SIG-M5 (cell line): ENCODE results near the gene ACTL8.

Source experiments
- DNase-seq: peaks from one replicate; lab custom pipeline; 2025; lab: John Stamatoyannopoulos, UW

Gene ACTL8

DNA sequence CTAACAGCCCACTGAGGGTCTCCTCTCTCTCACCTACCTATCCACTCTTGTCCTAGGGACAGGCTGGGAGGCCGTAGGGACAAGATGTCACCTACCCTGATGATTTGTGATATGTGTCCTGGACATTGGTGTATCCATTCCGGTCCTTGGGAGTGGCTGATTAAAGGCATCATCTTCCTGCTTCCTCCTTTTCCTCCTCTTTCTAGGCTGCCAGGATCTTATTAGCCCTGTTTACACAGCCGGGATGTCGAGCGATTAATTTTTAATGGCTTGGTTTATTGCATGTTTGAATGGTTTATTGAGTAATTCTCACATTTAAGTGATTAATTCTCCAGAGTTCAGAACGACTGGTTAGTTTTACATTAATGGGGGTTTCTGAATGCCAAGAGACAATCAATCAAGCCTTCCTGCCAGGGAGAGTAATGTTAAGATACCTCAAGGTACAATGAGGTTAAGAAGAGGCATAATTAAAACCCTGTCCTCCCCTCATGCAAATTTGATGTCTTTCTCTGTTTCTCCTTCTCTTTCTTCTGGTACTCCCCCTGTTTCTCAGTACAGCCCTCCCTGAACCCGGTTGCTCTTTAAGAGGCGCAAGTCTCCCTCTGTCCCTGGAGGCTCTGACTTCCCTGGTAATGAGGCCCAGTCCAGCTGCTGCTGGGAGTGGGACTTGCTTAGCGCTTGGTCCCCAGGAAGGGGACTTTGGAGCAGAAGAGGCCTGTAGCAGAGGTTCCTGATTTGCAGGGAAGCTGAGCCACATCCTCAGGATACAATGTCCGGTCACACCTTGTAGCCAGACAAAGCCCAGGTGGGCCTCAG lies 50.9 kb downstream of the ACTL8 start:
- no peak for DNase-seq

- DNase-seq = no peak
Observed at GRCh38 chr1:17808816-17809215, 53.7 kb downstream of the ACTL8 start.

GRCh38 chr1:17810668-17811067 lies 55.5 kb downstream of the ACTL8 start:
- no peak for DNase-seq

DNA sequence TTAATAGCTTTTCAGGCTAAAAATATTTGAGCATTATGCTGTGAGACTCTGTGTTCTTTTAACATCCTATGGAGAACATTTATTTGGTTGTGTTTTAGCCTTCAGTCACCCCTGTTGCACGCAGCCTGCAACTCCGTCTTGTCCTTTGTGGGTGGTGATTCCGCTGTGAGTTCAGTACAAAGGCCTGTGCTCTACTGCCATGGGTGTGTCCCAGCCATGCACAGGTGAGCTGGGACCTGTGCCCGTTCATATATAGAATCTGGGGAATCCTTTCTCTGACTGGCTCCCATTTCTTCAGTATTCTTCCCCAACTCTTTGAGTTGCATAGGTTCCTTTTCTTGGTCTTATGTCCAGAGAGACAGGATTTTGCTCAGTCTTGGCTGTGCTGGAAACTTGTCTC lies 61.4 kb downstream of the ACTL8 start:
- DNase-seq = no peak

DNA sequence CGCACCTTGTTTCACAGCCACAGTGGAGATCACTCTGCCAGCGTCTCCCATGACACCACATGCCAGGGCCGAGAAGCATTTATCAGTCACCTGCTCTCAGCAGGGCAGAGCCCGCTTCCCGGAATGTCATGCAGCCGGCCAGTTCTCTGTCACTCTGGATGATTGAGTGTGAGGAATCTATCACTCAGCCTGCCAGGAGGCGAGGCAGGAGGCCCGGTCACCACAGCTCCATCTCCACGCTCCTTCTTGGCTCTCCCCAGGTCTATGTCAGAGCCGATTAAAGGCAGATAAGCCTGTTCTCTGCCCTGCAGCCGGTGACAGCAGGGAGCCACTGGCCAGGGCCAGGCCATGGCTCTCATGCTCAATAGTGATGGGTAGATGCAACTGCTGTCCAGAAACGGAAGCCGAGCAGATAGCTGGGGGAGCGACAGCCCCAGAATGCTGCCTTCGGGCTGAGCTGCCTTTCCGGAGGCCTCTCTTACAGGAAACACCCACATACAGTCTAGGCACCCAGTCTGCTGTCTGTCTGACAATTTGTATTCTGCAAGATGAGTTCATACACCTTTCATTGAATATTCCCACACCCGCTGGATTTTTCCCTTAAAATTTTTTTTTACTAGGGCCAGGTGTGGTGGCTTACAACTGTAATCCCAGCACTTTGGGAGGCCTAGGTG lies 64.1 kb downstream of the ACTL8 start:
- DNase-seq = no peak

DNA sequence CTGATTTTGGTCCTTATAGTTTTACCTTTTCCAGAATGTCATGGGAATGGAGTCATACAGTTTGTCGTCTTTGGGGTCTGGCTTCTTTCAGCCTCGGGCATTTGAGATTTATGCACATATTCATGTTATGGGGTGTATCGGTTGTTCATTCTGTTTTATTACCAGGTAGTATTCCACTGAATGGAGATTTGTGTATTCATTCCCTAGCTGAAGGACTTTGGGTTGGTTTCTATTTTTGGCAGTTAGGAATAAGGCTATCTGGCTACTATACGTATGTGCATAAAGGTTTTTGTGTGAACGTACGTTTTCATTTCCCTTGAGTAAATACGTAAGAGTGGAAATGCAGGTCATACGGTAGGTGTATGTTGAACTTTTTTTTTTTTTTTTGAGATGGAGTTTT lies 65.1 kb downstream of the ACTL8 start:
- DNase-seq = no peak

- DNase-seq = no peak
Observed at GRCh38 chr1:17822741-17823426, 67.8 kb downstream of the ACTL8 start.

GRCh38 chr1:17825273-17826164 lies 70.4 kb downstream of the ACTL8 start:
- DNase-seq = no peak

- no peak for DNase-seq
Observed at GRCh38 chr1:17826165-17826488, 71.0 kb downstream of the ACTL8 start.

DNA sequence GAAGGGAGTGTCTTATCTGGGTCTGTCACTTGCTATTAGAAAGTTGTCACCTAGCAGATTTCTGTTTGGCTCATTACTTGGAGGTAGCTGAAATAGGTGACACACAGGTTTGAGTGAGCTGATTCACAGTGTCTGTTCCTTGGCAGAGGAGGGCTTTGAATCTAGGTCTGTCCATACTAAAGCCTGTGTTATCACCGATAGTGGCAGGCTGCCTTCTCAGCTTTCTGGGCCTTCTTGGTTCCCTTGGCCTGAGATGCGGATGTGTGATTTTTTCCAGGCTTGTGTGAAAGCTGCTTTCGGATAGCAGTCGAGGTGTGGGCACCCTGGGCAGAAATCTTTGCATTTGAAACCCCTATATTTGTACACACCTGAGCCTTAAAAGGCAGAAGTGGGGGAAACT lies 73.9 kb downstream of the ACTL8 start:
- no peak for DNase-seq

DNA sequence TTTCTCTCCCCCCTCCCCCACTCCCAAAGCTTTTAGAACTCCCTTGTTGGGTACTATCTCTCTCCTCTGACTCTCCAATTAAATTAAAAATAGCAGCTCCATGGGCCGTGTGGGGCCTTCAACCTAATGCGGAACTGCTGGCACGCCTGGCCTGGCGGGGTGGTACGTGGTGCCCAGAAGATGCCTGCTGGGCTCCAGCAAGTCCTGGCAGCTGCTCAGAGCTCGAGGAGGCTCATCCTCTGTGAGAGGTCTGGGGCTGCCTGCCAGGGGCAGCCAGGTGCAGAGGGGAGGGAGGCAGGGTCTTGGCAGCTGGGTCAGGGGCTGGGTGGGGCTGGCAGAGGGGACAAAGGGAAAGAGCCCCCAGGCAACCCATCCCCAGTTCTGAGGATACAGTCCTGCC lies 74.4 kb downstream of the ACTL8 start:
- DNase-seq = no peak

GRCh38 chr1:17831597-17831996 lies 76.5 kb downstream of the ACTL8 start:
- no peak for DNase-seq

GRCh38 chr1:17833661-17834501 lies 78.7 kb downstream of the ACTL8 start:
- DNase-seq = no peak

DNA sequence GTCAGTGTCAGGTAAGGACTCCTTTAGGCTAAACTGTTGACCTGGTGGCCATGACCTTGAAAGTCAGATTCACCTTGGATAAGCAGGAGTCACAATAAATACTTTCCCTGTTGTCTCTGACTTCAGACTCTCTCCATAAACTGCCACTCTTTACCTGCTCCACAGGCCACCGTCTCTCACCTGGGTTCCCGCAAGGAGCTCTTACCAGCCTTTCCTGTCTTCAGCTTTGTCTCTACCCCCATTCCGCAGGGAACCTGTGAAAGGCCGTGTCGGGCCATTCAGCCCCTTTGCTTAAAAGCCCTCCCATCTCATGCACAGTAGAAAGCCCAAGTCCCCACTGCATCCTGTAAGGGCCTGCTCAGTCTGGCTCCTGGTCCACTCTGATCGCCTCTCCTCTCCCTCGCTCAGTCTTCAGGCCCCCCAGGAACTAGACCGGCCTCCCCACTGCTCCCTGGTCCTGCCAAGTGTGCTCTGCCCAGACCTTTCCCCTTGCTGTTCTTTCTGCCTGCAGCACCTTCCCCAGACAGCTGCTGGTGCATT lies 79.5 kb downstream of the ACTL8 start:
- no peak for DNase-seq

GRCh38 chr1:17837233-17838030 lies 82.3 kb downstream of the ACTL8 start:
- DNase-seq = no peak

GRCh38 chr1:17839641-17840196 lies 84.6 kb downstream of the ACTL8 start:
- no peak for DNase-seq

DNA sequence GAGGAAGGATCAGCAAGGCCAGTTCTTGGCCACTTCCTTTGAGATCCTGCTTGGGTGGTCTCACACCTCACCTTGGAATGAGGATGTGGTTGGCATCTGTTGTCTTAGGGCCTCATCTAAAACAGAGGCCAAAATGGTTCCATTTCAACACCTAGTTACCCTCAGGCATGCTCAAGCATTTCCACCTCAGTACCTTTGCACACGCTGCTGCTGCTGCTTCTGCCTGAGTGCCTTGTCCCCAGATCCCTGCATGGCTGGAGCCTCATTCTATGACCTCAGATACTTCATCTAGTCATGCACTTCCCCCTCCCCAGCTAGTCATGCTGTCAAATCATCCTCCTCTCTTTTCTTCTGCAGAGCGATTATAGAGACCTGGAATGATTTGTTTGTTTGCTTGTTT lies 86.8 kb downstream of the ACTL8 start:
- no peak for DNase-seq

DNA sequence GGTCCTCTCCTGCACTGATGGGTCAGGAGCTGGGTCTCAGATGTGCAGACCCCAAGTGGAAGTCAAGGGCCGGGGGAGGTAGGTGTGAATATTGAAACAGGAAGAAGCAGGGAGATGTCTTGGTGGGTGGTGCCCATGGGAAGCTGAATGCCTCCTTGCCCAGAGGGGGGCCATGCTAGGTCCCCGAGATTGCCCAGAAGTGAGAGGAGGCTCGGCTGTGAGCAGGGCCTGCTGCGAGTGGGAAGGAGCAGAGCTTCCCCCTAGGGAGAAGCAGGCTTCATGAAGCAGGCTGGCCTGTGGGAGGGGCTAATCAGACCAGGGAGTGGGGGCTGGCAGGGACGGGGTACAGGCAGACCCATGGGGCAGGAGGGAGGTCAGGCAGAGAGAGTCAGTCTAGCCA lies 87.6 kb downstream of the ACTL8 start:
- DNase-seq = no peak

DNA sequence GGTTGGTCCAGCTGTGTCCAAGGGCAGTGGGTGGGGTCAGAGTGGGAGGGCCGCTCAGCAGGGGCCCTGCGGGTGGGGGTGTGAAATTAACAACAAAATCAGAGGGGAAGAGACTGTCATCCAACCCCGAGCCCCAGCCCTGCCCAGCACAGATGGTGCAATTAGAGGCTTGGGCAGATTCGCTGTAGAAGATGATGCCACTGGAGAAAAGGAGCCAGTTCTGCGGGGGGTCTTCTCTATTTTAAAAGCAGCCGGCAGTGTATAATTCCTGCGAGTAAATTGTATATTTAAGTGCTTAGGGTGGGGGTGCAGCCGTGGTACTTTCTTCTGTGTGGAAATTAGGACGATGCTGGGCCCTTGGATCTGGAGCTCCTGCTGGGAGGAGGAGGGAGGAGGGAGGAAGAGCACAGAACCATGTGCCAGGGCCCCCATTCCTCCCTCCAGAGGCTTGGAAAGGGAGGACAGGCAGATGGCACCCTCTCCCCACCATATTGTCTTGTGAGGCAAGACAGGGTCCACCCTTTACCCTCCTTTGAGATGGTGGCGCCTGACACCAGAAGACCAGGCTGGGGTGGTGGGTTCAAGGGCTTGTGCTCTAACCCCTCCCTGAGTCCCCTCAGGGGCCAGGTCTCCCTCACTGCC lies 89.2 kb downstream of the ACTL8 start:
- DNase-seq = no peak
